H1 (cell line): ENCODE results near the gene CDCA7L.

Experiments used
- BRCA1 ChIP-seq: IDR thresholded peaks from 2 replicates; pipeline ENCODE4 v1.6.1; 2012; ENCODE audit warnings: low read depth, low read length, improper control_type of control experiment
- CHD2 ChIP-seq: IDR thresholded peaks from 2 replicates; pipeline ENCODE4 v1.6.1; 2012; ENCODE audit warnings: low read length, improper control_type of control experiment
- EGR1 ChIP-seq: IDR thresholded peaks from 2 replicates; pipeline ENCODE4 v1.6.1; 2011; ENCODE audit warnings: low read depth, low read length, borderline replicate concordance
- EZH2 ChIP-seq: fragments of 200-600 bp; sonication (generic); IDR thresholded peaks from 2 replicates; pipeline ENCODE4 v1.7.1; 2012; ENCODE audit warnings: low read depth, mild to moderate bottlenecking, moderate library complexity, low read length, inconsistent platforms; ENCODE audit not compliant: severe bottlenecking
- JUND ChIP-seq: IDR thresholded peaks from 2 replicates; pipeline ENCODE4 v1.6.1; 2011; ENCODE audit warnings: mild to moderate bottlenecking, improper control_type of control experiment, low read length
- NRF1 ChIP-seq: IDR thresholded peaks from 2 replicates; pipeline ENCODE4 v1.6.1; 2011; ENCODE audit warnings: mild to moderate bottlenecking, low read depth, low read length, improper control_type of control experiment
- POLR2A ChIP-seq, 2 experiments: IDR thresholded peaks; 1 replicate in 1 of 2; 2 replicates in 1 of 2; pipeline ENCODE4 v1.6.1; 2011; ENCODE audit warnings: low read depth in 2 of 2, low read length in 2 of 2, mild to moderate bottlenecking in 2 of 2; ENCODE audit errors: control extremely low read depth in 1 of 2
- RAD21 ChIP-seq, 2 experiments: IDR thresholded peaks in 1 of 2; conservative IDR thresholded peaks in 1 of 2; 2 replicates each; pipeline ENCODE4 v1.6.1; 2011; ENCODE audit warnings: low read depth in 2 of 2, low read length in 2 of 2, improper control_type of control experiment in 1 of 2, inconsistent platforms in 1 of 2, mild to moderate bottlenecking in 1 of 2, moderate library complexity in 1 of 2
- TAF1 ChIP-seq: IDR thresholded peaks from 2 replicates; pipeline ENCODE4 v1.6.1; 2011; ENCODE audit warnings: mild to moderate bottlenecking, low read depth, low read length
- YY1 ChIP-seq: IDR thresholded peaks from 2 replicates; pipeline ENCODE4 v1.6.1; 2011; ENCODE audit warnings: low read depth, mild to moderate bottlenecking, low read length
- TF ChIP-seq, protein P1 (sequence below), 3 experiments: IDR thresholded peaks; 1 replicate in 2 of 3; 2 replicates in 1 of 3; pipeline versions ENCODE4 v1.5.1 to v1.6.1; 2011; ENCODE audit warnings: low read length in 3 of 3, mild to moderate bottlenecking in 3 of 3, inconsistent platforms in 2 of 3, low read depth in 1 of 3, moderate library complexity in 1 of 3; ENCODE audit not compliant: insufficient read depth in 1 of 3; ENCODE audit errors: control extremely low read depth in 1 of 3
- TF ChIP-seq, protein P2 (sequence below): IDR thresholded peaks from 2 replicates; pipeline ENCODE4 v1.6.1; 2011; ENCODE audit warnings: low read depth, mild to moderate bottlenecking, low read length; ENCODE audit not compliant: insufficient read depth

DNA sequence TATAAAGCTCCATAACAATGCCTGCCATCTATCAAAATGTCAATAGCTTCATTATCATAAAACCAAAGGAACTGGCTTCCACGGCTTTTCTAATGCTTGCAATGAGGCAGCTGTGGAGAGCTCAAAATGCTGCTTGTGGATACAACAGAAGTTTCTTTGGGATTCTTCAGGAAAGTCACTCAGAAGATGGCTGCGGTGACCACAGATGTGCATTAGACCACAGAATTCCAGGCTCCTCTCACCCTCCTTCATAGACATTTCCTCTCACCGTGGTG is 77.2 kb downstream of the CDCA7L start:
- TF ChIP-seq, protein P1, sequence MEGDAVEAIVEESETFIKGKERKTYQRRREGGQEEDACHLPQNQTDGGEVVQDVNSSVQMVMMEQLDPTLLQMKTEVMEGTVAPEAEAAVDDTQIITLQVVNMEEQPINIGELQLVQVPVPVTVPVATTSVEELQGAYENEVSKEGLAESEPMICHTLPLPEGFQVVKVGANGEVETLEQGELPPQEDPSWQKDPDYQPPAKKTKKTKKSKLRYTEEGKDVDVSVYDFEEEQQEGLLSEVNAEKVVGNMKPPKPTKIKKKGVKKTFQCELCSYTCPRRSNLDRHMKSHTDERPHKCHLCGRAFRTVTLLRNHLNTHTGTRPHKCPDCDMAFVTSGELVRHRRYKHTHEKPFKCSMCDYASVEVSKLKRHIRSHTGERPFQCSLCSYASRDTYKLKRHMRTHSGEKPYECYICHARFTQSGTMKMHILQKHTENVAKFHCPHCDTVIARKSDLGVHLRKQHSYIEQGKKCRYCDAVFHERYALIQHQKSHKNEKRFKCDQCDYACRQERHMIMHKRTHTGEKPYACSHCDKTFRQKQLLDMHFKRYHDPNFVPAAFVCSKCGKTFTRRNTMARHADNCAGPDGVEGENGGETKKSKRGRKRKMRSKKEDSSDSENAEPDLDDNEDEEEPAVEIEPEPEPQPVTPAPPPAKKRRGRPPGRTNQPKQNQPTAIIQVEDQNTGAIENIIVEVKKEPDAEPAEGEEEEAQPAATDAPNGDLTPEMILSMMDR (IDR thresholded peaks at IDR 0.05; ENCODE audit: control extremely low read depth in 1 of 3, insufficient read depth in 1 of 3, low read depth in 1 of 3, low read length in 3 of 3): no peak
- TF ChIP-seq BRCA1: no peak
- no peak for TF ChIP-seq POLR2A (IDR thresholded peaks at IDR 0.05; ENCODE audit: control extremely low read depth in 1 of 2, low read depth in 2 of 2, low read length in 2 of 2)
- no peak for TF ChIP-seq EGR1
- TF ChIP-seq TAF1: no peak
- TF ChIP-seq CHD2: no peak
- TF ChIP-seq JUND: no peak
- no peak for TF ChIP-seq EZH2
- TF ChIP-seq NRF1: no peak
- no peak for TF ChIP-seq RAD21 (IDR thresholded peaks at IDR 0.05 in 1 of 2, conservative IDR thresholded peaks at IDR 0.05 in 1 of 2; ENCODE audit: low read depth in 2 of 2, low read length in 2 of 2)
- TF ChIP-seq, protein P2, sequence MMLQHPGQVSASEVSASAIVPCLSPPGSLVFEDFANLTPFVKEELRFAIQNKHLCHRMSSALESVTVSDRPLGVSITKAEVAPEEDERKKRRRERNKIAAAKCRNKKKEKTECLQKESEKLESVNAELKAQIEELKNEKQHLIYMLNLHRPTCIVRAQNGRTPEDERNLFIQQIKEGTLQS: no peak
- TF ChIP-seq YY1: no peak
